ENCODE results near the gene LAMC2.

GRCh38 chr1:183194527-183195141, 8.6 kb downstream of the LAMC2 start:
- no peak for TF ChIP-seq CTCF (IDR thresholded peaks at IDR 0.05)
- TF ChIP-seq POLR2AphosphoS5 (IDR thresholded peaks at IDR 0.05): no peak
- TF ChIP-seq POLR2A (IDR thresholded peaks at IDR 0.05): no peak
- TF ChIP-seq EP300 (IDR thresholded peaks at IDR 0.05): no peak
